GM19043 (cell line): ENCODE data around the gene PDLIM5.

Experiments used
- ATAC-seq: cut with Tn5 transposase; IDR thresholded peaks from one replicate; pipeline ENCODE4 v1.9.1; 2021; ENCODE audit warnings: low read depth; ENCODE audit not compliant: unreplicated experiment

The PDLIM5 gene

GRCh38 chr4:94523033-94523580 is 71.4 kb downstream of the PDLIM5 start:
- no peak for ATAC-seq

- ATAC-seq = no peak
Measured at GRCh38 chr4:94523617-94524016, 71.9 kb downstream of the PDLIM5 start.

GRCh38 chr4:94525993-94526728 is 74.4 kb downstream of the PDLIM5 start:
- peak; percentile 62 for ATAC-seq

- no peak for ATAC-seq
Measured at GRCh38 chr4:94527556-94528233, 76.0 kb downstream of the PDLIM5 start.

- ATAC-seq = no peak
Measured at GRCh38 chr4:94528792-94529451, 77.2 kb downstream of the PDLIM5 start.

GRCh38 chr4:94530073-94530472 is 78.3 kb downstream of the PDLIM5 start:
- no peak for ATAC-seq

GRCh38 chr4:94531991-94532789 is 80.4 kb downstream of the PDLIM5 start:
- no peak for ATAC-seq

- ATAC-seq = peak; percentile 27
Measured at GRCh38 chr4:94533405-94534223, 81.9 kb downstream of the PDLIM5 start.

- peak; percentile 85 for ATAC-seq
Measured at GRCh38 chr4:94534401-94535312, 82.9 kb downstream of the PDLIM5 start.

- ATAC-seq = no peak
Measured at GRCh38 chr4:94536049-94536448, 84.3 kb downstream of the PDLIM5 start.

GRCh38 chr4:94536649-94537469 is 85.1 kb downstream of the PDLIM5 start:
- ATAC-seq = no peak

- ATAC-seq = no peak
Measured at GRCh38 chr4:94537921-94538628, 86.3 kb downstream of the PDLIM5 start.

- no peak for ATAC-seq
Measured at GRCh38 chr4:94540476-94540875, 88.7 kb downstream of the PDLIM5 start.

GRCh38 chr4:94544811-94545210 is 93.1 kb downstream of the PDLIM5 start:
- no peak for ATAC-seq

- ATAC-seq = no peak
Measured at GRCh38 chr4:94545296-94545695, 93.6 kb downstream of the PDLIM5 start.

- ATAC-seq = no peak
Measured at GRCh38 chr4:94546949-94547348, 95.2 kb downstream of the PDLIM5 start.

- no peak for ATAC-seq
Measured at GRCh38 chr4:94548571-94548970, 96.8 kb downstream of the PDLIM5 start.
